GM12864 (cell line): ENCODE data around the gene SAP30BP.

Experiments used
- DNase-seq: peaks from one replicate; pipeline ENCODE4 v3.0.0-alpha.2; 2011; ENCODE audit warnings: low read depth
- H3K4me3 ChIP-seq: 2 replicates; pipeline ENCODE4 v1.5.1; 2011; ENCODE audit warnings: mild to moderate bottlenecking, low read depth, low read length, control low read depth
- CTCF ChIP-seq: IDR thresholded peaks from 2 replicates; pipeline ENCODE4 v1.5.1; 2011; ENCODE audit warnings: low read depth, mild to moderate bottlenecking, moderate library complexity, low read length, control low read depth, inconsistent platforms; ENCODE audit errors: missing control alignments

SAP30BP gene

GRCh38 chr17:75658237-75658636, 8.9 kb upstream of the SAP30BP start:
- no peak for TF ChIP-seq CTCF

DNA sequence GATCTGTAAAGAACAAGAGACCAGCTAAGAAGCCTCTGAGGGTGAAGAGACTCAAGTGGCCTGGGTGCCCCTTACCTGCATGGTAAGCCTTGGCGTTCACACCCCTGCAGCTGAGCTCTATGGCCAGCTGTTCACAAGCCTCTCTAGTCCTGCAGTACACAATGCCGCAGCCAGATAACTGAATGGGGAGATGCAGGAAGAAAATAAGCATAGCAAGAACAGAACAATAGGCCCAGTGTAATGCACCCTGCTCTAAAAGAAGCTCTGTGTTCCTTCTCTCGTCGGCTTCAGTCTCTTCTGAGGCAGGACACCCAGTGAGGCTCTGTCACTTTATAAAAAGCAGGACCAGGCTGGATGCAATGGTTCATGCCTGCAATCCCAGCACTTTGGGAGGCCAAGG, 5.6 kb upstream of the SAP30BP start:
- no peak for DNase-seq
- no peak for TF ChIP-seq CTCF
- no peak overlapping the region for H3K4me3 ChIP-seq

More at GRCh38 chr17:75658237-75658636, 8.9 kb upstream of the SAP30BP start:
- H3K4me3 ChIP-seq: no peak overlapping the region
- DNase-seq: no peak

GRCh38 chr17:75662511-75662910, 4.6 kb upstream of the SAP30BP start:
- DNase-seq: no peak
- no peak overlapping the region for H3K4me3 ChIP-seq
- TF ChIP-seq CTCF: no peak

- no peak for TF ChIP-seq CTCF
- DNase-seq: peak; percentile 95
- no peak overlapping the region; the same call in 1 of the 2 replicates for H3K4me3 ChIP-seq
Measured at GRCh38 chr17:75664099-75664549, 3.0 kb upstream of the SAP30BP start.

DNA sequence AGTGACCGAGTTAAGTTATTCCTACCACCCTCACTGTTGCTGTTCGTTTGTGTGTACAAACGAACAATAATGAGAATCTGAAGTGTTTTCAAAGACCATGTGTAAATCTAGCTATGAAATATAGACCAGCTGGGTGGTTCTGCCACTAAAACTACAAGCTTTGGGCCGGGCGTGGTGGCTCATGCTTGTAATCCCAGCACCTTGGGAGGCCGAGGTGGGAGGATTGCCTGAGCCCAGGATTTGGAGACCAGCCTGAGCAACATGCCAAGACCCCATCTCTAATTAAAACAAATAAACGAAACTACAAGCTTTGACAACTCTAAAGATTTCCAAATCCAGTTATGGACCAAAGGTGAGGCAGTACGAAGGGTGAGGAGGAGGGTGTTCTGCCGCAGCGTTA, 1.2 kb upstream of the SAP30BP start:
- DNase-seq: no peak
- TF ChIP-seq CTCF: no peak
- H3K4me3 ChIP-seq: peak overlapping the region; percentile 99

- no peak for DNase-seq
- TF ChIP-seq CTCF: no peak
- peak overlapping the region; percentile 99 for H3K4me3 ChIP-seq
Measured at GRCh38 chr17:75667825-75668224, 687 bp downstream of the SAP30BP start.

- no peak for TF ChIP-seq CTCF
- no peak for DNase-seq
- no peak overlapping the region; the same call in 1 of the 2 replicates for H3K4me3 ChIP-seq
Measured at GRCh38 chr17:75668489-75668888, 1.4 kb downstream of the SAP30BP start.
